GM18517 (cell line): ENCODE measurements around the gene CMSS1.

Experiments
- ATAC-seq: cut with Tn5 transposase; IDR thresholded peaks from one replicate; pipeline ENCODE4 v1.9.1; 2021; ENCODE audit warnings: mild to moderate bottlenecking, moderate library complexity; ENCODE audit not compliant: unreplicated experiment

Gene CMSS1

GRCh38 chr3:99896482-99896881 lies 78.8 kb downstream of the CMSS1 start:
- no peak for ATAC-seq

GRCh38 chr3:99899603-99900002 lies 81.9 kb downstream of the CMSS1 start:
- no peak for ATAC-seq

DNA sequence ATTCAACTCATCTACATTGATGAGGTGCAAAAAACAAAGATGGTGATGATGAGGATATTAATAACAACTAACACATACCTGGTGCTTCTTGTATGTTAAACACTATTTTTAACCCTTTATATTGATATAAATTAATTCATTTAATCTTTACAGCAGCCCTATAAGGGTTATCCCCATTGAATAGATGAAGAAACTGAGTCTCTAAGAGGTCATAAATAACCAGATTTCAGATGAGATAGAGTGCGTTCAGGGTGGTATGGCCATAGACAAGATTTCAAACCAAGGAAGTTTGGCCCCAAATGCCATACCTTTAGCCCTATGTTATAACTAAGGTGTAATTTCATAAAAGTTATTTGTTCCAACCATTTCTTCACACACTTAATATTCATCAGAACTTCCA lies 82.6 kb downstream of the CMSS1 start:
- no peak for ATAC-seq

DNA sequence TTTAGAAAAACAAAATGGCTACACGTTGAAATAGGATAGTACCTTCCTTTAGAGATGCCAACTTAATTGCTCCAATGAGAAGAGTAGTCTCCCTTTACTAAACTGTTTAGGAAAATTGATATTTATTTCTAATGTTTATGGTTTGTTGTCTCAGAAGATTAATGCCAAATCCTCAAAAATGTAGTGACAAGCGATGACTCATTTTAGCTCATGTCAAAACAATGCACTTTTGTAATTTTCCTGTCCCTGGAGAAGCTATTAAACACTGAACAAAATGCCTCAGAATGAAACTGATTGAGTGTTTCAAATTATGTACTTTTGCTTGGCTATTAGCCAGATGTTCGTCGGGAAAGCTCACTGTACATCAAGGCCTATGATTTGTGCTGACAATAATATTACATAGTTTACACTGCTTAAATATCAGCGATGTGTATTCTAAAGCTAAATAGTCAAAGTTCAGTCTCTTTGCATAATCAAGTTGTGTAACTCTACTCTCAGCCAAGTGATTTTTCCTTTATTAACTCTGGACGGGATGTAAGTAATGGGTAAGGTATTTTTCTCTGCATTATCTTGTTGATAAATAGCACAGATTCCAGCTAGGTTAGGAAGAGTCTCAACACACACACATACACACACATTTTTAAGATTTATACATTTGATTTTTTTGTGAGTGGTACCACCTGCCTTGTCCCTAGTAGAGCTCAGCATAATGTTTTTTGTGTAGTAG lies 83.7 kb downstream of the CMSS1 start:
- no peak for ATAC-seq

DNA sequence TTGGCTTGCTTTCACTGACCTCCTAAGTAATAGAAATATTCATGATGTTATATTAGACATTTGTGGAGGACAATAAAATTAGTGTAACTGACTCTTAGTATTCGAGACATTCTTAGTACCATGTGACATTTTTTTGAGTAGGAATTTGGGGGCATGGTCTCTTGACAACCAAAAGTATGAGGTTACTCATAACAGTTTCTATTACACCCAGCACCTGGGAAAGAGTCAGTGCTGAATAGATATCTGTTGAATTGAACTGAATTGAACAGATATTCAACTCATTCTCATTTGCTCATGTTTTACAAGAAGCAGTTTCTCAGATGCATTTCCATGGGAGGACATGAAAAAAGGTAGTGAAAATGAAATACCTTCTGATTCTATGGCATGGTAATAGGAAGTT lies 84.4 kb downstream of the CMSS1 start:
- ATAC-seq, result no peak

DNA sequence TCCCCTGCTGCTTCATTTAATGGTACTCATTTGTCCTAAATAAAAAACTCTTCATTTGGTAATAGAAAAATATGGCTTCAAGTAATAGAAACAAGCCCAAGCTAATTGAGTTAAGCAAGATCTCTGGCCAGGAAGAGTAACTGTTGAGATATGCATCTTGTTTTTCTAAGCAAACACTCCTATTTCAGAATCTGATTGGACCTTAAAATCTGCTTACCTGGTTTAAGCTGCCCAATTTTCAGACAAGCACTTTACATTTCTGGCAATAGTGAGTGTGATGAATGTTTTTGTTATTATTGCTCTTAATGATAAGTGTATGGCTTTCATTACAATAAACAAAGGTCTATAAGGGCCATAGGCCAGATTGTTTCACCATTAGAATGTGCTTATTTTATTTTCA lies 86.2 kb downstream of the CMSS1 start:
- ATAC-seq, result no peak

DNA sequence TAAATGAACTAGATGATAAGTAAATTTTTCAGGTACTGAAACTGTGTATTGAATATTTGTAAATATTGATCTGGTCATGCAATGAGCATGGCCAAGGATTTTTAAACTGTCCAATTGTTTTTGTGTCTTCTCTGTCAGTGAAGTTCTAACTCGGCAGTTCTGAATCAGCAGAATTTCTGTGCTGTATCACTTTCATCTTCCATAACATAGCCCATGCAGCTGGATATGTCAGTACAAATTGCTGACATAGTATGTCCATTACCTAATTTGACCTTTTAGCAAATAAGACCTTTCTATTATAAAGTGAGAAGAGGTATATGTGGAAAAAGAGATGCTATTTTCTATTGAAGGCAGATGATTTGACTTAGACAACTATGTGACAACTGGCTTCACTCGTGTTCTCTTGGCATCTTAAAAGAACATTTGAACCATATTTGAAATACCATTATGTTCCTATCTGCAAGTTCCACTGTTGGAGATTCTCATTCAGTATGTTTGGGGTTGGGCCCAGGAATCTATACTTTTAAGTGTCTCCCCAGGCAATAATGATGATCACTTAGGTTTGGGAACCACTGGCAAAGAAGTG lies 90.4 kb downstream of the CMSS1 start:
- no peak for ATAC-seq

DNA sequence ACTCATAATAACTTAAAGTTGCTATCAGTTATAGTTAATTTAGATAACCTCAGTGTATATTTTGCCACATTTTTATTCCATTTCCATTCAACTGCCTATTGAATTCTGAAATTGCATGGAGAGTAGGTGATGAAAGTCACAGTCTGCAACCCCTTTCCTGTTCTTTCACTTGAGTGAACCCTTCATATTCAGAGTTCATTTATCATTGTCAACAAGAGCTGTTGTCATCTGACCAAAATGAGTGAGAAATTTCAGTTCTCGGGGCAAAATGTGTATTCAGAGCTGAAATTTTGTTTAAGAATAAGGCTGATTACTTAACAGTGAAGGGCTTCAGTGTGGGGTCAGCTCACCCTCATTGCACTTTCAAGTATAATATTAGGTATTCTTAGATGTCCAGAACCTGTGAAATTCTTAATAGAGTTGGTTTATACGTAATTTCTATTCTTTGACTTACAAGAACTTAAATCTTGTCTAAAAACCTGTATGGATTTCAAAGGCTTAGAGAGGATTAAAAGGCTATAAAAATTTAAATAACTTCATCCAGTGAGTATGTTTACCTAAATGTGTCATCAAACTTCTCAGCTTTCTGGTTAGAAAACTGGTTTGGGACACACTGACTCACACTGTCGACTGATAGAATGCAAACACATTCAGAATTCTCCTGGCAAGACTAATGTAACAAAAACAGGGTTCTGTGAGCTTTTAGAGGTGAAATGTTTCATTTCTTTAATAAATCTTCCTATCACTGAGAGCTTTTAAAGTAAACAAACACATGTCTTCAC lies 92.2 kb downstream of the CMSS1 start:
- ATAC-seq, result no peak

- no peak for ATAC-seq
These were observed 93.2 kb downstream of the CMSS1 start for GRCh38 chr3:99910752-99911290.

DNA sequence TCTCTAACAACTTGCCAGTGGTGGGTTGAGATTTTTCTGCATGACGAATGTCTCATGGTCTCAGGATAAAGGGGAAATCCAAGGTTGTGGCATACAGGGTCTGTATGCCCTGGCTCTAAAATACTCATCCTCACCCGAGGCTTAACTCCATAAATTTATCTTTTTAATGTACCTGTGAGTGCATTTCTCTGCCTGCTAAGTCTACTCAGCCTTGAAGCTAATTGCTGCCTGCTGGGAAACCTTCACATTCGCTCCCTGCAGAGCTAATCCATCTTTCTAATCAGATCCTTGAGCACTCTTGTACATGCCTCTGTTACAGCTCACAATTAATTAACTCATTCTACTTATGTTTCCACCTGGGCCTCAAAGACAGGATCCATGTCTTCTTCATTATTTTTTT lies 93.8 kb downstream of the CMSS1 start:
- ATAC-seq, result no peak

GRCh38 chr3:99915906-99916432 lies 98.3 kb downstream of the CMSS1 start:
- no peak for ATAC-seq

- no peak for ATAC-seq
These were observed 101.1 kb downstream of the CMSS1 start for GRCh38 chr3:99918715-99919114.

DNA sequence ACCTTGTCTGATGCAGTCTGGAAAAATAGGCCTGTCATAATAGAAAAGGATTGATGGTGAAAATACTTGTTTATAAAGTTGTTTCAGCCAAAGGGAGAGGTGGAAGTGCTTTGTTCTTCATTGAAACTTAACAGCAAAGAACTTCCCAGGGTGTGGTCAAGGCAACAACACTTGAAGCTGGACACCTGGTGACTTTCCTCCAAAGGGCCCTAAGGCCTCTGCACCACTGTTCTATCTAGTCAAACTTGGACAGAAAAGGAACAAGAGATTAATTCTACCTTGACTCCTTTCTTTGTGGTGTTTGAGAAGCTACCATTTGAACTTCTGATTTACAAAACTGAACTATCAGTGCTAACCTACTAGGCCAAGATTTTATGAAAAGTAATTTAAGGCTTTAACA lies 102.0 kb downstream of the CMSS1 start:
- ATAC-seq, result no peak

- no peak for ATAC-seq
These were observed 103.1 kb downstream of the CMSS1 start for GRCh38 chr3:99920481-99921376.

GRCh38 chr3:99921377-99921695 lies 103.7 kb downstream of the CMSS1 start:
- no peak for ATAC-seq

- ATAC-seq, result no peak
These were observed 104.3 kb downstream of the CMSS1 start for GRCh38 chr3:99921986-99922385.

GRCh38 chr3:99923873-99924272 lies 106.2 kb downstream of the CMSS1 start:
- ATAC-seq, result no peak

DNA sequence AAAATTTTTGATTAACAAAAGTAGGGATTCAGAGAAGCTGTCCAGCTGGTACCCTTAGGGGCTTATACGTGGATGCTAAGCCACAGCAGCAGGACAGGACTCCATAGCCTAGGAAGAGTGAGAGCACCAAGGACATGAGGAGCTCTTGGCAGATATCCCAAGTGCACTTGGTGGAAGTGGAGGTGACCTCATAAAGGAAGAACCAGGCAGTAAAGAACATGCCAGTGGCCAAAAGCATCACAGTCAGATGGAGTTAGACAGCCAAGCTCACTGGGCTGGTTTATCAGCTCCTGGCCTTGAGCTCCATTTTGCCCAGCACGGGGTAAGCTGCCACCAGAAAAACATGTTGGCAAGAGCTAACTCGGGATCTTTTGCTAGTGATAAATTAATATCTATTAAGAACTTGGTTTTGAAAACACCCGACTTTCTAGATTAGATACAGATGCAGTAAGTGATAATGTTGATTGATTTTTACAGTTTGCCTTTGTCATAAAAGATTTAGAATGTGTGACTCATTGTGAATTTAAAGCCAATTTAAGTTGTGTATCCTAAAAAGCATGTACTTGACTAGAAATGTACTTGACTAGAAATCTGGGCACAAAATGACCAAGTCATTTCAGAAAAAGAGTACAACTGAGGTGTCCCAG lies 108.0 kb downstream of the CMSS1 start:
- no peak for ATAC-seq

GRCh38 chr3:99927671-99928457 lies 110.2 kb downstream of the CMSS1 start:
- ATAC-seq, result no peak
